Thymus (tissue), 11 donors: Measurements from ENCODE around the gene TUBA1A. TPM values are rescaled to one million over a fixed set of nuclear protein-coding genes. Genes with fewer than 3 reads are reported as not detected.

Source experiments
- DNase-seq, 9 donors: peaks; one replicate each; pipeline ENCODE4 v3.0.0-alpha.2; 2013; ENCODE audit warnings: low spot score in 9 of 9, low read depth in 6 of 9, missing footprints in 1 of 9
- H3K27ac ChIP-seq, 2 donors: one replicate each; pipeline ENCODE4 v1.5.1; 2013; ENCODE audit warnings: control low read depth in 1 of 2, low read depth in 1 of 2, low read length in 1 of 2, mild to moderate bottlenecking in 1 of 2, moderate library complexity in 1 of 2
- H3K27me3 ChIP-seq, 2 donors: one replicate each; pipeline ENCODE4 v1.5.1; 2013; ENCODE audit warnings: low read length in 1 of 2; ENCODE audit not compliant: control insufficient read depth in 2 of 2, insufficient read depth in 1 of 2
- H3K36me3 ChIP-seq, 2 donors: one replicate each; pipeline ENCODE4 v1.5.1; 2013; ENCODE audit warnings: low read length in 1 of 2, mild to moderate bottlenecking in 1 of 2, moderate library complexity in 1 of 2; ENCODE audit not compliant: control insufficient read depth in 2 of 2, insufficient read depth in 2 of 2
- H3K4me1 ChIP-seq, 2 donors: one replicate each; pipeline ENCODE4 v1.5.1; 2013; ENCODE audit warnings: low read length in 2 of 2; ENCODE audit not compliant: control insufficient read depth in 2 of 2, insufficient read depth in 2 of 2
- H3K4me3 ChIP-seq, 2 donors: one replicate each; pipeline ENCODE4 v1.5.1; 2013; ENCODE audit warnings: low read length in 2 of 2, control low read depth in 1 of 2, mild to moderate bottlenecking in 1 of 2
- H3K9me3 ChIP-seq, 2 donors: one replicate each; pipeline ENCODE4 v1.5.1; 2013; ENCODE audit warnings: low read length in 1 of 2, mild to moderate bottlenecking in 1 of 2; ENCODE audit not compliant: control insufficient read depth in 2 of 2, insufficient read depth in 1 of 2
- WGBS: extraction: QIAGEN DNeasy Blood & Tissue Kit; methylation state at CpG from one replicate; pipeline ENCODE4 v1.1.7; 2013; 5-methylcytosine and 5-hydroxymethylcytosine counted together
- polyA plus RNA-seq: library from polyadenylated mRNA; stranded (reverse); fragments of 200-250 nt; gene quantifications from one replicate; pipeline ENCODE4 v1.2.3, GENCODE V29; 2013
- total RNA-seq: library from RNA; stranded (reverse); fragments of 120-200 nt; gene quantifications from one replicate; pipeline ENCODE4 v1.2.4, GENCODE V29; 2013
- donor health status: healthy.

TUBA1A gene
- total and polyA plus RNA-seq, 2 donors, result 111 to 276 TPM

DNA sequence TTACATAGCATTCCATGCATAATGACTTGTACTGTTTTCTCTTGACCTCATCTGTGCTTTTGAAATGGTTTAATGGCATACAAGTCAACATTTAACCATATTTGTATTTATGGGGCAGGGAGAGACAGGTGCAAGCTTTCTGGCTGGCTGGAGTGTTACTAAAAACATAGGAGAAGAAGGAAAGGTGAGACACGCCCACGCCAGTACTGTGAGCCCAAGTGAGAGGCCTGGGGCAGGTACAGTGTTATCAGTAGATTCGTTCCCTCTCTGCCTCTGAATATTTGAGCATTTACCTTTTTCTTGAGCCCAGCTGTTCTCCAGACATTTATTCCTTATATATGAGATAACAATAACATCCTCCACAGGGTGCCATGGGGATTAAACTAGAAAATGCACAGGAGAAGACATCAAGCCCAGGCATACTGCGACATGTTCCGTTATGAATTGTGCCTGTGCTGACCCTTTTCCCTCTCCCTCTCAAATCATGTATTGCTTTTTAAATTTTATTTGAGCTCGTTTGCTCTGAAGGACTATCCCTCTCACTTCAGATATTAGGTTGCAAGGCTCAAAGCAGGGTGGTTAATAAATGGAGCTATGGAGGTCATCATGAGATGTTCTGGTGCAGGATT is 41.4 kb upstream of the TUBA1A start:
- WGBS, result 96% methylated on average over 6 of the region's 6 CpGs
- no peaks in the 10 kb centered on the region for H3K36me3 ChIP-seq
- DNase-seq, result no peak
- H3K4me1 ChIP-seq, result peaks cover 6 to 20% of the 10 kb centered on the region in 2 donors
- H3K27ac ChIP-seq, result no peak overlapping the region
- peaks cover 3 to 7% of the 10 kb centered on the region in 2 donors for H3K27me3 ChIP-seq
- H3K9me3 ChIP-seq, result no peaks in the 10 kb centered on the region
- H3K4me3 ChIP-seq, result no peak overlapping the region

DNA sequence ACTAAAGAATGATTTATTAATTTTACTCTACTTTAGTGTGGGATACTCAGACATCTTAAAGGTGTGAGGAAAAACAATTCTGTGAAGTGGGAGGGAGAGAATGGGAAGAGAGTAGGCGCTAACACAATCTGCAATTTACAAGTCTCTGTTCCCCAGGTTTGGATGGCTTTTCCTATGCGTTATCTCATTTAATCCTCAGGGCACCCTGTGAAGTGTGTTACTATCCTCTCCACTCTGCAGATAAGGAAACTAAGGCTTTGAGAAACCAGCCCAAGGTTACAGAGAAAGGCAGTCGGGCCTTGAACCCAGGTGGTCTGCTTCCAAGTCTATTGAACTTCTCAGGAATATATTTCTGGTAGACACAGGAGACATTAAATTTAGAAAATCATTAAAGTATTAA is 39.8 kb upstream of the TUBA1A start:
- Histone ChIP-seq H3K27me3 (peaks cover 3 to 4% of the 10 kb centered on the region in 2 donors), H3K4me1 (peaks cover under 1 to 13% of the 10 kb centered on the region in 2 donors), H3K27ac (no peak overlapping the region), H3K9me3 (no peaks in the 10 kb centered on the region), H3K36me3 (no peaks in the 10 kb centered on the region), H3K4me3 (no peak overlapping the region)
- DNase-seq, result no peak
- 98% methylated on average over 3 of the region's 3 CpGs for WGBS

DNA sequence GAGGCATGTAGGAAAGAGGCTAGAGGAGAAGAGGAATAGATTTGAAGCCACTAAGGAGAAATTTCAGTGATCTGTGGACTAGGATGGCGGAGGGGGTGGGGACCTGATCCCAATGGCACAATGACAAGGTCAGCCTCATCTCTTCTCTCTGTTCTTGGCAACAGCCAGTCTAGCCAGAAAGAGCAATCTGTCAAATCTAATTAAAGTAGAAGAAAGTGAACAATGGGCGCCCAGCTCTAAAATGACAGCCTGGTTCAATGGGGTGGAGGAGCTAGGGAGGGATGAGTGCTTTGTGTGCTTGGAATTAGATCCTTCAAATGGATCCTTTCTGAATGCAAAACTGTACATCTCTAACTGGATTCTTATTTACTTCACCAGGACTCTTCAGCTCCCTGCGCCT is 38.8 kb upstream of the TUBA1A start:
- no peak for DNase-seq

DNA sequence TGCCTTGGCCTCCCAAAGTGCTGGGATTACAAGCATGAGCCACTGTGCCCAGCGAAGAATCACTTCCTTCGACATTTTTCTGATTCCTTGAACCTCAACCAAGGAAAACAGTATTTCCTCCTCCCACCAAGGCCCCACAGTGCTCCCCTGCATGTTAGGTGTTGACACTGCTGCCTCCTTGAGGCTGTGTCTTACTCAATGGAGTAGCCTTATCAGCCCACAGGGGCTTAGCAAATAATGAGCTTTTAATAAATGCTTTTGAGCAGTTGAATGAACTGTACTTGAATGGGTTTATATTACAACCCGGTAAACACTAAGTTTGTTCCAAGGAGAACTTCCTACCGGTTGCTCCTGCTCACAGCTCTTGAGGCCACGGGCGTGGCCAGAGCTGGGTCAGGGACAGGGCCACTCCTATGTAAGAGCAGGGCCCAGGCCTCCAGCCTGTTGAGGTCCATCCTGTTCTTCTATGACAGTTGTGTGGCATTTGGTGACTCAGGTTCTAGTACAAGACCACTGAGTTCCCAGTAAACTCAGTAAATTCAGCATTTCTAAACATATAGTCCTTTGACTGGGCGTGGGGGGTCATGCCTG is 36.8 kb upstream of the TUBA1A start:
- Histone ChIP-seq H3K4me1 (no peaks in the 10 kb centered on the region), H3K36me3 (no peaks in the 10 kb centered on the region), H3K4me3 (no peak overlapping the region), H3K9me3 (no peaks in the 10 kb centered on the region), H3K27ac (no peak overlapping the region), H3K27me3 (no peaks in the 10 kb centered on the region)
- DNase-seq, result no peak
- WGBS, result 94% methylated on average over 7 of the region's 7 CpGs

More for the DNA sequence above, 38.8 kb upstream of the TUBA1A start:
- H3K36me3 ChIP-seq, result no peaks in the 10 kb centered on the region
- no peaks in the 10 kb centered on the region for H3K9me3 ChIP-seq
- H3K27me3 ChIP-seq, result peaks cover 0 to under 1% of the 10 kb centered on the region in 2 donors
- no peak overlapping the region for H3K27ac ChIP-seq
- 97% methylated on average over 3 of the region's 3 CpGs for WGBS
- peaks cover 0 to 3% of the 10 kb centered on the region in 2 donors for H3K4me1 ChIP-seq
- no peak overlapping the region for H3K4me3 ChIP-seq

DNA sequence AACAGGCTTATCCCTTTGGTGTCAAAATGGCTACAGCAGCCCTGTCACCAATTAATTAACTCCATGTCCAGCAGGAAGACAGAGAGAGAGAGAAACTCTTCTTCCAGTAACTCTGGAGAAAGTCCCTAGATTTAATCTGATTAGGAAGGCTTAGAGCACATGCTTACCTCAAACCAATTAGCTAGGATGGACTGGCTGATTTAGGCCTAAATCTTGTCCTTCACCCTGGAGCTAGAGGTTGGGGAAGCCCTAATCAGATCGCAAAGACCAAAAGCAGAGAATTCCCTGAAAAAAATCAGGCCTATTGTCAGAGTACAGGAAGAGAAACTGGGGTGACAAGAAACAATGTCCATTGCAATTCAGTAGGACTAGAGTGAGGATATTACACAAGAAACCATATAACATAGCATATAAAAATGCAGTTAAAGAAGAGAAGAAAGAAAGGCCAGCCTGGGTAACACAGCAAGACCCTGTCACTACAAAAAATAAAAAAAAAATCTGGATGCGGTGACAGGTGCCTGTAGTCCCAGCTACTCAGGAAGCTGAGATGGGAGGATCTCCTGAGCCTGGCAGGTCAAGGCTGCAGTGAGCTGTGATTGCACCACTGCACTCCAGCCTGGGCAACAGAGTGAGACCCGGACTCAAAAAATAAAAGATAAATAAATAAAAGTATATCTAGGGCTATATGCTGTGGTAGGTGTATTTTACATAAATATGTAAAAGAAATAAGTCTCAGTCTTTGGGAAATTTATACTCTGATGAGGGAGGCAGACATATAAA is 34.9 kb upstream of the TUBA1A start:
- Histone ChIP-seq H3K4me1 (no peaks in the 10 kb centered on the region), H3K27ac (no peak overlapping the region), H3K36me3 (no peaks in the 10 kb centered on the region), H3K27me3 (no peaks in the 10 kb centered on the region), H3K9me3 (no peaks in the 10 kb centered on the region), H3K4me3 (no peak overlapping the region)
- 99% methylated on average over 3 of the region's 3 CpGs for WGBS
- no peak for DNase-seq

DNA sequence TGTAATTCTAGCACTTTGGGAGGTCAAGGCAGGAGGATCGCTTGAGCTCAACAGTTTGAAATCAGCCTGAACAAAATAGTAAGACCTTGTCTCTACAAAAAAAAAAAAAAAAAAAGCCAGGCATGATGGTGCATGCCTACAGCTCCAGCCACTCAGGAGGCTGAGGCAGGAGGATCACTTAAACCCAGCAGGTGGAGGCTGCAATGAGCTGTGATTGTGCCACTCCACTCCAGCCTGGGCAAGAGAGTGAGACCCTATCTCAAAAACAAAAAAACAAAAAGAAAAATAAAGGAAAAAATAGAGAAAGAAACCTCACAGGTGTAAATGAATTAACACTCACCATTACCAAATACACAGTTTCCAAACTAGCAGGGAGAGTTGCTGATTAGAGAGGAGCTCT is 34.2 kb upstream of the TUBA1A start:
- Histone ChIP-seq H3K27ac (no peak overlapping the region), H3K4me3 (no peak overlapping the region), H3K4me1 (no peaks in the 10 kb centered on the region), H3K27me3 (no peaks in the 10 kb centered on the region), H3K36me3 (no peaks in the 10 kb centered on the region), H3K9me3 (no peaks in the 10 kb centered on the region)
- 92% methylated on average over 1 of the region's 1 CpG for WGBS
- no peak for DNase-seq

DNA sequence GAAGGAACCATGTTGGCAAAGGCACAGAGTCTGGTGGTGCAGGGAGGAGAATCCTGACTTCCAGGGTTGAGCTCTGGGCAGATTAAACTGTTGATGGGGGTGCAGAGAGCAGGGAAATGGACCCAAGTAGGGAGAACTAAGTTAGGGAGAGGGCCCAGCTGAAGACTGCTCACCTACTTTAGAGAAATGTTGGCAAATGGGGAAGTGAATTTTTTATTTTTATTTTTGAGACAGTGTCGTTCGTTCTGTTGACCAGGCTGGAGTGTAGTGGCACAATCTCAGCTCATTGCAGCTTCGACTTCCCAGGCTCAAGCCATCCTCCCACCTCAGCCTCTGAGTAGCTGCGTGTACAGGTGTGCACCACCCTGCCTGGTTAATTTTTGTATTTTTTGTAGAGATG is 32.1 kb upstream of the TUBA1A start:
- H3K27ac ChIP-seq, result no peak overlapping the region
- DNase-seq, result no peak
- H3K4me3 ChIP-seq, result no peak overlapping the region
- 88% methylated on average over 4 of the region's 4 CpGs for WGBS
- no peaks in the 10 kb centered on the region for H3K36me3 ChIP-seq
- no peaks in the 10 kb centered on the region for H3K4me1 ChIP-seq
- H3K9me3 ChIP-seq, result no peaks in the 10 kb centered on the region
- H3K27me3 ChIP-seq, result no peaks in the 10 kb centered on the region

DNA sequence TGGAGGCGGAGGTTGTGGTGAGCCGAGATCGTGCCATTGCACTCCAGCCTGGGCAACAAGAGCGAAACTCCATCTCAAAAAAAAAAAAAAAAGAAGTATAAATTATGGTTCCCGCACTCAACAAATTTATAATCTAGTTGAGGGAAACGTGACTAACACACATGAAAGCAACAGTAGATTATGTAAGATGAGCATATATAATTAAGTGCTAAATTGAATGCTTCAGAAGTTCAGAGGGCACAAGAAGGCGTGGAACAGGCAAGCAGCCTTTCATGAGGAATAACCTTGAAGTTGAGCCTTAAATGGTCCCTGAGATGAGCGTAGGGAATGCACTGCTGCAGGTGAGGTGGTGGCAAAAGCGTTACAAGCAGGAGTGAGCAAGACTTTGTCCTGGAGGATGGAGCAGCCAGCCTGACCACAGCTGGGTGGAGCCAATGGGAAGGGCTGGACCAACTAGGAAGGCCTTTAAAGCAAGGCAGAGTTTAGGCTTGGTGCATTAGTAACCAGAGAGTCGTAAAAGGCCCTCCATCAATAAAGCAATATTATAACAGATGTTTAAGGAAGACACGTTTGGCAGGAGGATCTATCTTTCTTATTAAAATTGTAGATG is 30.6 kb upstream of the TUBA1A start:
- DNase-seq, result no peak
- H3K27me3 ChIP-seq, result no peaks in the 10 kb centered on the region
- no peak overlapping the region for H3K4me3 ChIP-seq
- H3K4me1 ChIP-seq, result peaks cover 0 to 3% of the 10 kb centered on the region in 2 donors
- H3K27ac ChIP-seq, result no peak overlapping the region
- no peaks in the 10 kb centered on the region for H3K9me3 ChIP-seq
- WGBS, result 96% methylated on average over 11 of the region's 11 CpGs
- H3K36me3 ChIP-seq, result no peaks in the 10 kb centered on the region

DNA sequence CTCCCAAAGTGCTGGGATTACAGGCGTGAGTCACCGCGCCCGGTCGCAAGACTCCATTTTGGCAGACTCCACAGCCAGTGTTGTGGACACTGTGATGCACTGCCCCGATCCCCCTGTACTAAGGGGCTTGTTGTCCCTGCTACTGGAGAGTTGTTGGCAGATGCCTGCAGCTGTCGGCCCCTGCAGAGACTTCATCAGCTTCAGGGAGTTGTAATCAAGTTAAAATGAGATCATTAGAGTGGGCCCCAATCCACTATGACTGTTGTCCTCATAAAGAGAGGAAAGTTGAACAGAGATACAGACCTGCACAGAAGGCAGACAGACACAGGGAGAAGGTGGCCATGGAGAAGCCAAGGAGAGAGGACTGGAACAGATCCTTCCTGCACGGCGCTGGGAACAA is 23.7 kb upstream of the TUBA1A start:
- no peaks in the 10 kb centered on the region for H3K36me3 ChIP-seq
- DNase-seq, result no peak
- H3K27ac ChIP-seq, result no peak overlapping the region
- H3K27me3 ChIP-seq, result no peaks in the 10 kb centered on the region
- H3K9me3 ChIP-seq, result no peaks in the 10 kb centered on the region
- peaks cover 0 to 4% of the 10 kb centered on the region in 2 donors for H3K4me1 ChIP-seq
- H3K4me3 ChIP-seq, result no peak overlapping the region
- WGBS, result 97% methylated on average over 9 of the region's 9 CpGs
